Stimulated activated CD8-positive, alpha-beta memory T cell treated with anti-CD3 and anti-CD28 coated beads, Interleukin-7, amount 100 ng/mL, for 4 hours (primary cell): ENCODE results near the gene PCDHA10.
"Not testable (repeated sequence)": the region's sequence is repeated elsewhere in the genome, so short reads cannot be mapped to it uniquely, and the experiment has no call there.

Experiments
- DNase-seq, 2 donors: peaks; one replicate each; pipeline ENCODE4 v3.0.0-alpha.2; 2020; ENCODE audit warnings: low read depth in 2 of 2

PCDHA10 gene, protein sequence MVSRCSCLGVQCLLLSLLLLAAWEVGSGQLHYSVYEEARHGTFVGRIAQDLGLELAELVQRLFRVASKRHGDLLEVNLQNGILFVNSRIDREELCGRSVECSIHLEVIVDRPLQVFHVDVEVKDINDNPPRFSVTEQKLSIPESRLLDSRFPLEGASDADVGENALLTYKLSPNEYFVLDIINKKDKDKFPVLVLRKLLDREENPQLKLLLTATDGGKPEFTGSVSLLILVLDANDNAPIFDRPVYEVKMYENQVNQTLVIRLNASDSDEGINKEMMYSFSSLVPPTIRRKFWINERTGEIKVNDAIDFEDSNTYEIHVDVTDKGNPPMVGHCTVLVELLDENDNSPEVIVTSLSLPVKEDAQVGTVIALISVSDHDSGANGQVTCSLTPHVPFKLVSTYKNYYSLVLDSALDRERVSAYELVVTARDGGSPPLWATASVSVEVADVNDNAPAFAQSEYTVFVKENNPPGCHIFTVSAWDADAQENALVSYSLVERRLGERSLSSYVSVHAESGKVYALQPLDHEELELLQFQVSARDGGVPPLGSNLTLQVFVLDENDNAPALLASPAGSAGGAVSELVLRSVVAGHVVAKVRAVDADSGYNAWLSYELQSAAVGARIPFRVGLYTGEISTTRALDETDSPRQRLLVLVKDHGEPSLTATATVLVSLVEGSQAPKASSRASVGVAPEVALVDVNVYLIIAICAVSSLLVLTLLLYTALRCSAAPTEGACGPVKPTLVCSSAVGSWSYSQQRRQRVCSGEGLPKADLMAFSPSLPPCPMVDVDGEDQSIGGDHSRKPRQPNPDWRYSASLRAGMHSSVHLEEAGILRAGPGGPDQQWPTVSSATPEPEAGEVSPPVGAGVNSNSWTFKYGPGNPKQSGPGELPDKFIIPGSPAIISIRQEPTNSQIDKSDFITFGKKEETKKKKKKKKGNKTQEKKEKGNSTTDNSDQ

GRCh38 chr5:140855772-140856674 is at the start of gene PCDHA10:
Gene PCDHA10, plus strand, starts transcription at chr5:140855897. Its CDS starts 152 bp downstream, at chr5:140856049.
- no peak for DNase-seq

GRCh38 chr5:140806834-140807775 is 48.6 kb upstream of the PCDHA10 start, which contains the start of gene PCDHA4:
Gene PCDHA4, plus strand, starts transcription at chr5:140807068.
- no peak for DNase-seq

- not testable (repeated sequence) for DNase-seq
These were observed 47.3 kb upstream of the PCDHA10 start for GRCh38 chr5:140808241-140808888.

DNA sequence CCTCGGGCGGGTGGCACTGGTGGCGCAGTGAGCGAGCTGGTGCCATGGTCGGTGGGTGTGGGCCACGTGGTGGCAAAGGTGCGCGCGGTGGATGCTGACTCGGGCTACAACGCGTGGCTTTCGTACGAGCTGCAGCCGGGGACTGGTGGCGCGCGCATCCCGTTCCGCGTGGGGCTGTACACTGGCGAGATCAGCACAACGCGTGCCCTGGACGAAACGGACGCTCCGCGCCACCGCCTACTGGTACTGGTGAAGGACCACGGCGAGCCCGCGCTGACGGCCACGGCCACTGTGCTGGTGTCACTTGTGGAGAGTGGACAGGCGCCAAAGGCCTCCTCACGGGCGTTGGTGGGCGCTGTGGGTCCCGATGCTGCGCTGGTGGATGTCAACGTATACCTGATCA is 46.8 kb upstream of the PCDHA10 start:
- no peak for DNase-seq

GRCh38 chr5:140821375-140822280 is 34.1 kb upstream of the PCDHA10 start, which contains the start of gene PCDHA5:
Gene PCDHA5, plus strand, starts transcription at chr5:140821613.
- no peak for DNase-seq

DNA sequence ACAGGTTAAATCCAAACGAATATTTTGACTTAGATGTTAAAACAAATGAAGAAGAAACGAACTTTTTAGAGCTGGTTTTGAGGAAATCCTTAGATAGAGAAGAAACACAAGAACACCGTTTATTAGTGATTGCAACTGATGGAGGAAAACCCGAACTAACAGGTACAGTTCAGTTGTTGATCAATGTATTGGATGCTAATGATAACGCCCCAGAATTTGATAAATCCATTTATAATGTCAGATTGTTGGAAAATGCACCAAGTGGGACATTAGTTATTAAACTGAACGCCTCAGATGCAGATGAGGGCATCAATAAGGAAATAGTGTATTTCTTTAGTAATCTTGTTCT is 33.4 kb upstream of the PCDHA10 start:
- DNase-seq: no peak

- DNase-seq: not testable (repeated sequence)
These were observed 32.7 kb upstream of the PCDHA10 start for GRCh38 chr5:140822969-140823368.

- no peak for DNase-seq
These were observed 32.2 kb upstream of the PCDHA10 start for GRCh38 chr5:140823475-140823874.

DNA sequence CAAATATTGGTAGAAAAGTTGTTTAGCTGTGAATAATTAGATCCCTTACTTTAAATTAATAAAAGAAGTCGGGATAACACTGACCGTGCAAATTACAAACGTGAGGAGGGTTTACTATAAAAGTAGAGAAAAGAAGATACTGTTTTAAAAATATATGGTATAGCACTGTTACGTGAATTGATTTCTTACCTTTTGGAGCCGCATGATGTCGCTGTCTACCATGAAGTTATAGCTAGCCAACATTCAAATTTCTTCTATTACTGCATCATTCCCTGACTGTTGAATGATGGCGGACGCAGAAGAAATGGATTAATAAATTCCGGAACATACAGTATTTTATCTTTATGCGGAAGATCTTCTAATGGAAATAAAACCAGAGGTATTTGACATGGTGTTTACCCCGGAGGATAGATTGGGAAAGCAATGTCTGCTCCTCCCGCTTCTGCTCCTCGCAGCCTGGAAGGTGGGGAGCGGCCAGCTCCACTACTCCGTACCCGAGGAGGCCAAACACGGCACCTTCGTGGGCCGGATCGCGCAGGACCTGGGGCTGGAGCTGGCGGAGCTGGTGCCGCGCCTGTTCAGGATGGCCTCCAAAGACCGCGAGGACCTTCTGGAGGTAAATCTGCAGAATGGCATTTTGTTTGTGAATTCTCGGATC is 27.9 kb upstream of the PCDHA10 start, which contains the start of gene PCDHA6:
PCDHA6 (plus strand) TSS at position 257 of the 658 bp plus-strand sequence; CDS start at position 389, 132 bp downstream.
- DNase-seq: no peak

DNA sequence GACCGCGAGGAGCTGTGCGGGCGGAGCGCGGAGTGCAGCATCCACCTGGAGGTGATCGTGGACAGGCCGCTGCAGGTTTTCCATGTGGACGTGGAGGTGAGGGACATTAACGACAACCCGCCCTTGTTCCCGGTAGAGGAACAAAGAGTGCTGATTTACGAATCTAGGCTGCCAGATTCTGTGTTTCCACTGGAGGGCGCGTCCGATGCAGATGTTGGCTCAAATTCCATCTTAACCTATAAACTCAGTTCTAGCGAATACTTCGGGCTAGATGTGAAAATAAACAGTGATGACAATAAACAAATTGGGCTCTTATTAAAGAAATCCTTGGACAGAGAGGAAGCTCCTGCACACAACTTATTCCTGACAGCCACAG is 27.3 kb upstream of the PCDHA10 start:
- no peak for DNase-seq

DNA sequence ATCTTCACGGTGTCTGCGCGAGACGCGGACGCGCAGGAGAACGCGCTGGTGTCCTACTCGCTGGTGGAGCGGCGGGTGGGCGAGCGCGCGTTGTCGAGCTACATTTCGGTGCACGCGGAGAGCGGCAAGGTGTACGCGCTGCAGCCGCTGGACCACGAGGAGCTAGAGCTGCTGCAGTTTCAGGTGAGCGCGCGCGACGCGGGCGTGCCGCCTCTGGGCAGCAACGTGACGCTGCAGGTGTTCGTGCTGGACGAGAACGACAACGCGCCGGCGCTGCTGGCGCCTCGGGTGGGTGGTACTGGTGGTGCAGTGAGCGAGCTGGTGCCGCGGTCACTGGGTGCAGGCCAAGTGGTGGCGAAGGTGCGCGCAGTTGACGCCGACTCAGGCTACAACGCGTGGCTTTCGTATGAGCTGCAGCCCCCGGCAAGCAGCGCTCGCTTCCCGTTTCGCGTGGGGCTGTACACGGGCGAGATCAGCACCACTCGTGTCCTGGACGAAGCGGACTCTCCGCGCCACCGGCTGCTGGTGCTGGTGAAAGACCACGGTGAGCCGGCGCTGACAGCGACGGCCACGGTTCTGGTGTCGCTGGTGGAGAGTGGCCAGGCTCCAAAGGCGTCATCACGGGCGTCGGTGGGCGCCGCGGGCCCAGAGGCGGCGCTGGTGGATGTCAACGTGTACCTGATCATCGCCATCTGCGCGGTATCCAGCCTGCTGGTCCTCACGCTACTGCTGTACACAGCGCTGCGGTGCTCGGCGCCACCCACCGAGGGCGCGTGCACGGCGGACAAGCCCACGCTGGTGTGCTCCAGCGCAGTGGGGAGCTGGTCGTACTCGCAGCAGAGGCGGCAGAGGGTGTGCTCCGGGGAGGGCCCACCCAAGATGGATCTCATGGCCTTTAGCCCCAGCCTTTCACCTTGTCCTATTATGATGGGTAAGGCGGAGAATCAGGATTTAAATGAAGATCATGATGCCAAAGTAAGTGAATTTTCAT is 25.9 kb upstream of the PCDHA10 start:
- not testable (repeated sequence) for DNase-seq

DNA sequence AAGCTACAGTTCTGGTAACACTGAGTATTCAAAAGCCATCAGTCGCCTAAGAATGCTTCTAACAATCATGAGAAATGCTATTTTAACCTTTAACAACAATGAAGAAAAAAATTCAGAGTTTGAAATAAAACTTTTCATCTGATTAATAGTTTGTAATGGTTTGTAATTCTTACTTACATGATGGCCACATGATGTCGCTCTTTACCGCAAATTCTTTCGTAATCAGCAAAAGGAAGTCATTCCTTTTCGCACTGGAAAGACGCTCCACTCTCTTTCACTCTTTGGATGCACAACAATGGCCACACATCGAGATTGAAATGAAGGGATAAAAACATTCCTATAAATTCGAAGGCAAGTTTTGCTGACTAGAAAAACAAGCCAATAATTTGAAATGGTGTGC is 21.7 kb upstream of the PCDHA10 start, which contains the start of gene PCDHA7:
PCDHA7 (plus strand) TSS at position 277 of the 400 bp plus-strand sequence; CDS start at position 392, 115 bp downstream.
- no peak for DNase-seq

- DNase-seq: not testable (repeated sequence)
These were observed 21.2 kb upstream of the PCDHA10 start for GRCh38 chr5:140834439-140835008.

GRCh38 chr5:140835622-140836510 is 19.8 kb upstream of the PCDHA10 start:
- no peak for DNase-seq
